Stimulated activated CD4-positive, alpha-beta T cell treated with anti-CD3 and anti-CD28 coated beads, Interleukin-12 subunit alpha, Interleukin-12 subunit beta, amount 100 ng/mL, for 24 hours (primary cell): ENCODE data around the gene CCDC71.

Source experiments
- DNase-seq, 2 experiments: peaks; one replicate each; pipeline ENCODE4 v3.0.0-alpha.2; 2020; ENCODE audit warnings: low read depth in 2 of 2

Gene CCDC71

GRCh38 chr3:49170744-49171118 is 4.6 kb upstream of the CCDC71 start:
- DNase-seq: no peak

- no peak for DNase-seq
These were observed 823 bp upstream of the CCDC71 start for GRCh38 chr3:49166752-49167556.

- no peak for DNase-seq
These were observed 979 bp downstream of the CCDC71 start for GRCh38 chr3:49164983-49165720.

- no peak for DNase-seq
These were observed 2.5 kb downstream of the CCDC71 start for GRCh38 chr3:49163609-49164008.

DNA sequence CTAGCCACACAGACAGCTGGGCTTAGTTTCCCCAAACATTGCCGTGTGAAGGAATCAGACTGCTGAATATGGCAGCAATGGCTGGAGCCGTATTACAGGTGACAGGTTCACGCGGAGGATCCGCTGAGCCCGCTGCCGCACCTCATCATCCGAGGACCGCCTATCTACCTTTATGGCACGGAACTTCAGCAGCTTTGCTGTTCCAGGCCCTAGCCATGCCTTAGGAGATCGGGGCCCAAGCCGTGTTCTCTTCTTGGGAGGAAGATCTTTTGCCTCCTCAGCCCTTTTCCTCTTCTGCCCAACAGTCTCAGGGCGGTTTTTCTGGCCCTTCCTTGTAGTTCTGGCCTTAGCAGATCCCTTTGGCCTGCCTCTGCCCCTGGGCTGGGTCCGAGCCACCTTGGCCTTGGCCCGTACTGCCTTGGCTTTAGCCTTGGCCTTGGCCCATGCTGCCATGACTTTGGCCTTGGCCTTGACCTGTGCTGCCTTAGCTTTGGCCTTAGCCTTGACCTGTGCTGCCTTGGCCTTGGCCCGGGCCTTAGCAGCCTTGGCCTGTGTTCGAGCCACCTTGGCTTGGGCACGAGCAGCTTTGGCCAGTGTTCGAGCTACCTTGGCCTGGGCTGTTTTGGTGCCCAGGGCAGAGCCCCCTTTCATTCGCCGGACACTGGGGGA is 3.2 kb downstream of the CCDC71 start:
- no peak for DNase-seq

GRCh38 chr3:49161808-49162530 is 4.2 kb downstream of the CCDC71 start:
- no peak for DNase-seq

GRCh38 chr3:49161197-49161596 is 4.9 kb downstream of the CCDC71 start:
- no peak for DNase-seq

GRCh38 chr3:49158792-49159191 is 7.3 kb downstream of the CCDC71 start:
- no peak for DNase-seq

- DNase-seq: peak in 1 of 2 experiments; percentile 48
These were observed 7.9 kb downstream of the CCDC71 start for GRCh38 chr3:49158103-49158709.

GRCh38 chr3:49157289-49157688 is 8.8 kb downstream of the CCDC71 start:
- DNase-seq: no peak

- no peak for DNase-seq
These were observed 12.7 kb downstream of the CCDC71 start for GRCh38 chr3:49153349-49153912.

DNA sequence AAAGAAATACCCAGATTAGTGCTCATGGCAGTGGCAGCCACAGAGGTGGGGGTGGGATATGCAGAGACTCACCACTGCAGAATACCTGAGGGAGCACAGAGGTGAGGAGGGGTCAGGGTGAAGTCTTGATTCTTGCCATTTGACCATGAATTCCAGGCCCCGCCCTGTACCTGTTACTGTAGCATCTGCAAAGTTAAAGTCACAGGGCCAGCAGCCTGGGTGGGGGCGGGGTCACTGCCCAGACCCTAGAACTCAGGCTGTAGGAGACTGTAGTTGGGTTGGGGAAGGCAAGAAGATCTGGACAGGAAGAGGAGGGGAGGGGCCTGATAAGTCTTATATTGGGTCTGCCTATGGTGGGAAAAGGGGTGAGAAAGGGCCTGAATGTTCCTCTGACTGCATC is 14.5 kb downstream of the CCDC71 start:
- no peak for DNase-seq

DNA sequence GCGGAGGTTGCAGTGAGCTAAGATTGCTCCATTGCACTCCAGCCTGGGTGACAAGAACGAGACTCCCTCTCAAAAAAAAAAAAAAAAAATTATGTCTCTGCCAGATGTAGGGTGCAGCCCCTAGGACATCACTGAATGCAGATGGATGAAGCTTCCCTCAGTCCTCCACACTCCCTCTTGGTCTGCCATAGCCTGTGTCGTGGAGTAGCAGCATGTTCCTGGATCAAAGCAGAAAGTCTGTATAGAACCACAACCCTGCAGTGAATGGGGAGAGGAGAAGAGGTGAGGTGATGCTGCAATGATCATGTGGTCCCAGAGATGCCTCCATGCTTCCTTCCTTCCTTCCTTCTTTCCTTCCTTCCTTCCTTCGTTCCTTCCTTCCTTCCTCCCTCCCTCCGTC is 18.0 kb downstream of the CCDC71 start:
- no peak for DNase-seq

DNA sequence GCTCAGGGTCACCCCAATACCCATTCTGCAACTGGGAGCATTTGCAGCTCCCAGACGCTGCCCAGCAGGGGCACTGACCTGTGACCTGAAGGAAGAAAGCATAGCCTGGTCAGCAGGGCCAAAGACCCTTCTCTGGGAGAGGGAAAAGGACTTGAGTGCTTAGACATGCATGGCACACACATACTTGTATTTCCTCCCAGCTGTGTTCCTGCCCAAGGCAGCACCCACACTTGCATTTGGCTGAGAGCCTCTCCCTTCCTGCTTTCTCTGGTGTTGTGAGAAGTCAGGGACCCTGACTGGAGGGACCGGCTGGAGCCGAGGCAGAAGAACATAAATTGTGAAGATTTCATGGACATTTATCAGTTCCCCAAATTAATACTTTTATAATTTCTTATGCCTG is 26.1 kb downstream of the CCDC71 start:
- DNase-seq: no peak

DNA sequence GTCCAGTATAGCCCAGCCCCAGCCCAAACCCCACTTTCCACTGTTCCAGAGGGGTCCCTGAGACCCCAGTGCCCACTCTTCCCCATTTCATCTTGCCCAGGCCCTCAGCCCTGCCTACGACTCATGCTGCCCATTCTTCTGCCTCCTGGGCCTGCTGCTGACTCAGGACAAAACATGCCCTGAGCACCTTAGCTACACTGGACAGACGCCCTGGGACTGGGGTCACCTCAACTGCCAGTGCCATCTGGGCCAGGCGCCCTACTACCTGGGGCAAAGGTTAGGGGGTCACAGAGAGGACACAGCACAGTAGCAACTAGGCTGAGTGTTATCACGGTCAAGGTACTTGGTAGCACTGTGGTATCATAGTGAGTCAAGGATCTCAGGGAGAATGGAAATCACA is 30.6 kb downstream of the CCDC71 start:
- no peak for DNase-seq

- DNase-seq: no peak
These were observed 31.5 kb downstream of the CCDC71 start for GRCh38 chr3:49134471-49135265.

- DNase-seq: no peak
These were observed 32.7 kb downstream of the CCDC71 start for GRCh38 chr3:49133226-49133951.

GRCh38 chr3:49132437-49133225 is 33.5 kb downstream of the CCDC71 start, which contains the start of gene LAMB2:
TSS of gene LAMB2 (minus strand) at chr3:49133050. CDS start at chr3:49132867, 183 bp downstream.
- DNase-seq: no peak

DNA sequence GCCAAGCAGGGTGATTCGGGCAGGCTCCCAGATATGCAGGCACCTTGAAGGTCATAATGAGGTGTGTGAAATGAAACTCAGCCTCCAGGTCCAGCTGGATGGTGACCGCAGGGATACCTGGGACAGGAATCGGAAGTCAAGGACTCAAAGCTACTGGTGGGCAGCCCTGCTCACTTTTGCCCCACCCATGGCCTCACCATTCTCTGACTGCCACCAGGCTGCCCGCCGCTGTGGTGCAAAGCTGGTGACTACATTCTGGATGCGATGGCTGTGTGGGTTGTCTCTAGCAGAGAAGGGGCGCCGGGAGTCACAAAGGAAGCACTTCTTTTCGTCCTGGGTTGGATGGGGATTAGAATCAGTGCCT is 34.1 kb downstream of the CCDC71 start:
- DNase-seq: no peak
